Activated CD8-positive, alpha-beta memory T cell treated with anti-CD3 and anti-CD28 coated beads for 36 hours (primary cell): ENCODE data around the gene PKN3. TPM values are rescaled to one million over a fixed set of nuclear protein-coding genes. Genes with fewer than 3 reads are reported as not detected.

Experiments
- CTCF ChIA-PET: fragments of 350-600 bp; sonication (Branson Sonifier 250); formaldehyde crosslinking; loops from one replicate; lab custom pipeline; 2021; ENCODE audit warnings: antibody characterized with exemption; lab: Charles Lee
- POLR2A ChIA-PET: fragments of 350-600 bp; sonication (Branson Sonifier 250); formaldehyde crosslinking; loops from one replicate; lab custom pipeline; 2021; ENCODE audit warnings: antibody characterized with exemption; lab: Charles Lee
- total RNA-seq, 2 experiments: library from RNA; stranded (reverse); gene quantifications; one replicate each; pipeline ENCODE4 v1.2.3, GENCODE V29; 2021

Gene PKN3
- total RNA-seq, 2 experiments from 2014 or later = 8.4 to 10.2 TPM

GRCh38 chr9:128706671-128707381, 4.5 kb downstream of the PKN3 start:
- POLR2A ChIA-PET = no interaction called here
- CTCF ChIA-PET = no interaction called here

GRCh38 chr9:128707446-128707845, 5.1 kb downstream of the PKN3 start:
- POLR2A ChIA-PET = no interaction called here
- CTCF ChIA-PET = interaction anchor here (0.6 kb wide), 1 partner anchor 266 kb away, joined by 3 read pairs; no protein-coding TSS in a partner anchor

GRCh38 chr9:128712451-128713410, 10.4 kb downstream of the PKN3 start:
- ChIA-PET POLR2A (interaction anchor here (0.6 kb wide), 1 partner anchor 13 kb away, joined by 8 read pairs; no protein-coding TSS in a partner anchor), CTCF (interaction anchor here (0.6 kb wide), 1 partner anchor 31 kb away, joined by 4 read pairs; no protein-coding TSS in a partner anchor)

GRCh38 chr9:128713411-128713780, 11.1 kb downstream of the PKN3 start:
- ChIA-PET CTCF (interaction anchor here (0.6 kb wide), 1 partner anchor 32 kb away, joined by 4 read pairs; no protein-coding TSS in a partner anchor), POLR2A (interaction anchor here (0.6 kb wide), 1 partner anchor 13 kb away, joined by 8 read pairs; no protein-coding TSS in a partner anchor)

- ChIA-PET CTCF (interaction anchor here (0.6 kb wide), 1 partner anchor 329 kb away, joined by 3 read pairs; no protein-coding TSS in a partner anchor), POLR2A (interaction anchor here (0.5 kb wide), 1 partner anchor 20 kb away, joined by 3 read pairs; no protein-coding TSS in a partner anchor)
These were observed 11.8 kb downstream of the PKN3 start for GRCh38 chr9:128713941-128714573.

- ChIA-PET POLR2A (interaction anchor here (0.5 to 0.6 kb wide), 2 partner anchors 8 to 20 kb away, joined by 3 to 4 read pairs; no protein-coding TSS in a partner anchor), CTCF (interaction anchor here (0.6 kb wide), 1 partner anchor 328 kb away, joined by 3 read pairs; no protein-coding TSS in a partner anchor)
These were observed 12.5 kb downstream of the PKN3 start for GRCh38 chr9:128714586-128715435.

GRCh38 chr9:128715436-128715750, 13.1 kb downstream of the PKN3 start:
- CTCF ChIA-PET = no interaction called here

GRCh38 chr9:128716581-128717254, 14.4 kb downstream of the PKN3 start:
- ChIA-PET CTCF (no interaction called here), POLR2A (interaction anchor here (0.7 kb wide), 1 partner anchor 30 kb away, joined by 3 read pairs; no protein-coding TSS in a partner anchor)

More at GRCh38 chr9:128715436-128715750, 13.1 kb downstream of the PKN3 start:
- POLR2A ChIA-PET = no interaction called here

GRCh38 chr9:128718047-128718446, 15.7 kb downstream of the PKN3 start:
- ChIA-PET POLR2A (interaction anchor here (0.6 kb wide), 1 partner anchor 12 kb away, joined by 7 read pairs; no protein-coding TSS in a partner anchor), CTCF (interaction anchor here (1.5 kb wide), 1 partner anchor 16 kb away, joined by 4 read pairs; the partner anchor contains the start of gene PKN3)

GRCh38 chr9:128718475-128718874, 16.2 kb downstream of the PKN3 start:
- POLR2A ChIA-PET = no interaction called here
- CTCF ChIA-PET = interaction anchor here (0.7 to 1.5 kb wide), 2 partner anchors 16 to 189 kb away, joined by 4 to 5 read pairs; partner anchors contain the start of gene PKN3

GRCh38 chr9:128719919-128720605, 17.8 kb downstream of the PKN3 start:
- ChIA-PET CTCF (no interaction called here), POLR2A (no interaction called here)

- ChIA-PET POLR2A (no interaction called here), CTCF (no interaction called here)
These were observed 18.7 kb downstream of the PKN3 start for GRCh38 chr9:128720841-128721486.

- ChIA-PET POLR2A (no interaction called here), CTCF (no interaction called here)
These were observed 19.2 kb downstream of the PKN3 start for GRCh38 chr9:128721487-128722010.

GRCh38 chr9:128722380-128723351, 20.4 kb downstream of the PKN3 start:
- CTCF ChIA-PET = interaction anchor here (1.4 kb wide), 1 partner anchor 96 kb away, joined by 6 read pairs; the partner anchor contains the start of gene ENDOG

More at GRCh38 chr9:128722380-128723351, 20.4 kb downstream of the PKN3 start:
- POLR2A ChIA-PET = interaction anchor here (0.6 to 1.9 kb wide), 2 partner anchors 8 to 38 kb away, joined by 4 to 9 read pairs; no protein-coding TSS in a partner anchor
